C4-2B (cell line): ENCODE results near the gene NDFIP2.

Experiments used
- H3K27ac ChIP-seq: fragments of 450-650 bp; 2 replicates; pipeline ENCODE4 v1.5.1; 2017
- ZFX ChIP-seq: fragments of 450-650 bp; IDR thresholded peaks from 2 replicates; pipeline ENCODE4 v1.6.1; 2017
- TF ChIP-seq, protein P1 (sequence below): fragments of 450-650 bp; conservative IDR thresholded peaks from 2 replicates; pipeline ENCODE4 v1.5.1; 2017; ENCODE audit warnings: mild to moderate bottlenecking

The NDFIP2 gene

DNA sequence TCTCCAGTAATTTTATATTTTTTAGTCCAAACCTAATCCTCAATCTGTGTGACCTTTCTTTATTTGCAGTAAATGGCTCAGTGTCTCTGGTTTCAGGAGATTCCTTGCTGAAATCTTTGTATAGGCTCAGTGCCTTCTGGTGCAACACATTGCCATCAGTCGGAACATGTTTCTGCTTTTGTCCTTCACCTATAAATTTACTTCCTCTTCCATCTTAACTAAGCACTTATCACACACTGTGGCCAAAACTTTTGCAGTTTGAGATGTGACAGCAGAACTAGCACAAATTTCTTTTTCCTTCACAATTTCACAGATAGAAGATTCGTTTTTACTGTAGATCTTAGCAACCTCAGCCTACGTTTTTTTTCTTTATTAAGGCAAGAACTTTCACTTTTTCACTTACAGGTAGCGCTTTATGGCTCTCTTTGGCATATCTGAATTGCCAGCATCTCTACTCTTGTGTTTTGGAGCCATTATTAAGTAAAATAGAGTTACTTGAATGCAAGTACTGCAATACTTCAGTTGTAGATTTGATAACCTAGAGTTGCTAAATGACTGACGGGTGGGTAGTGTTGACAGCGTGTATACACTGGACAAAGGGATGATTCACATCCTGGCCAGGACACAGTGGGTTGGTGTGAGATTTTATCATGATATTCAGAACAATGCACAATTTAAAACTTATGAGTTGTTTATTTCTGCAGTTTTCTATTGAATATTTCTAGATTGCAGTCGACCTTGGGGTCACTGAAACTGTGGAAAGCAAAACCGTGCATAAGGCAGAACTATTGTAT lies 44.3 kb downstream of the NDFIP2 start:
- TF ChIP-seq, protein P1, sequence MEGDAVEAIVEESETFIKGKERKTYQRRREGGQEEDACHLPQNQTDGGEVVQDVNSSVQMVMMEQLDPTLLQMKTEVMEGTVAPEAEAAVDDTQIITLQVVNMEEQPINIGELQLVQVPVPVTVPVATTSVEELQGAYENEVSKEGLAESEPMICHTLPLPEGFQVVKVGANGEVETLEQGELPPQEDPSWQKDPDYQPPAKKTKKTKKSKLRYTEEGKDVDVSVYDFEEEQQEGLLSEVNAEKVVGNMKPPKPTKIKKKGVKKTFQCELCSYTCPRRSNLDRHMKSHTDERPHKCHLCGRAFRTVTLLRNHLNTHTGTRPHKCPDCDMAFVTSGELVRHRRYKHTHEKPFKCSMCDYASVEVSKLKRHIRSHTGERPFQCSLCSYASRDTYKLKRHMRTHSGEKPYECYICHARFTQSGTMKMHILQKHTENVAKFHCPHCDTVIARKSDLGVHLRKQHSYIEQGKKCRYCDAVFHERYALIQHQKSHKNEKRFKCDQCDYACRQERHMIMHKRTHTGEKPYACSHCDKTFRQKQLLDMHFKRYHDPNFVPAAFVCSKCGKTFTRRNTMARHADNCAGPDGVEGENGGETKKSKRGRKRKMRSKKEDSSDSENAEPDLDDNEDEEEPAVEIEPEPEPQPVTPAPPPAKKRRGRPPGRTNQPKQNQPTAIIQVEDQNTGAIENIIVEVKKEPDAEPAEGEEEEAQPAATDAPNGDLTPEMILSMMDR: no peak
- no peak for TF ChIP-seq ZFX
- no peak overlapping the region for H3K27ac ChIP-seq

DNA sequence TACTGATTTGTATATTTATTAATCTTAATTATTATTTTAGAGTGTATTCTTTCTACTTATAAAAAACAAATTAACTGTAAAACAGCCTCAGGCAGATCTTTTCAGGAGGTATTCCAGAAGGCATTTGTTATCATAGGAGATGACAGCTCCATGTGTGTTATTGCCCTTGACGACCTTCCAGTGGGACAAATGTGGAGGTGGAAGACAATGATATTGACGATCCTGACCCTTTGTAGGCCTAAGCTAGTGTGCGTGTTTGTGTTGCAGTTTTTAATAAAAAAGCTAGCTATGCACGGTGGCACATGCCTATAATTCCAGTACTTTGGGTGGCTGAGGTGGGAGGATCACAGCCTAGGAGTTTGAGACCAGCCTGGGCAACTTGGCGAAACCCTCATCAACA lies 46.7 kb downstream of the NDFIP2 start:
- no peak overlapping the region for H3K27ac ChIP-seq

DNA sequence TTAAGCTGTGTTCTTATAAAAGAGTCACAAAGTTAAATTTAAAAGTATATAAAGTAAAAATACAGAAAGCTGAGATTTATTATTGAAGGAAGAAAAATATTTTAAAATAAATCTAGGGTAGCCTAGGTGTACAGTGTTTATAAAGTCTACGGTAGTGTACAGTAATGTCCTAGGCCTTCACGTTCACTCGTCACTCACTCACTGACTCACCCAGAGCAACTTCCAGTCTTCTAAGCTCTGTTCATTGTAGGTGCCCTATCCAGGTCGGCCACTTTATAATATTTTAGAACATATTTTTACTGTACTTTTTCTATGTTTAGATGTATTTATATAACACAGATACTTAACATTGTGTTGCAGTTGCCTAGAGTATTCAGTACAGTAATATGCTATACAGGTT lies 47.4 kb downstream of the NDFIP2 start:
- no peak for TF ChIP-seq ZFX
- TF ChIP-seq, protein P1: no peak
- no peak overlapping the region for H3K27ac ChIP-seq

More for the DNA sequence above, 46.7 kb downstream of the NDFIP2 start:
- TF ChIP-seq ZFX: no peak
- TF ChIP-seq, protein P1: no peak

DNA sequence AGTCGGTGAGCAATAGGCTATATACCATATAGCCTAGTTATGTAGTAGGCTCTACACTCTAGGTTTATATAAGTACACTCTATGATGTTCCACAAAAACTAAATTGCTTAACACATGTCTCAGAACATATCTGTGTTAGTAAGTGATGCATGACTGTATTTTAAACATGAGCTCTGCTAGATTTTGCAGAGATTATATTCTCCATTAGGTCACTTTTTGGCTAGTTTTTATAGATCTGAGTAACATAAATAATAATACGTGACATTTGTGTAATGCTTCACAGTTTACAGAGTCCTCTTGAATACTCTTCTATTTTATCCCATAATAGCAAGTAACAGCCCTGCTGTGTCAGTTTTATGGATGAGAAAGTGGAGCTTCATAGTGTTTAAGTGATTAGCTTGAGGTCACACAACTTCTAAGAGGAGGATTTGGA lies 47.8 kb downstream of the NDFIP2 start:
- TF ChIP-seq, protein P1: no peak
- H3K27ac ChIP-seq: no peak overlapping the region

DNA sequence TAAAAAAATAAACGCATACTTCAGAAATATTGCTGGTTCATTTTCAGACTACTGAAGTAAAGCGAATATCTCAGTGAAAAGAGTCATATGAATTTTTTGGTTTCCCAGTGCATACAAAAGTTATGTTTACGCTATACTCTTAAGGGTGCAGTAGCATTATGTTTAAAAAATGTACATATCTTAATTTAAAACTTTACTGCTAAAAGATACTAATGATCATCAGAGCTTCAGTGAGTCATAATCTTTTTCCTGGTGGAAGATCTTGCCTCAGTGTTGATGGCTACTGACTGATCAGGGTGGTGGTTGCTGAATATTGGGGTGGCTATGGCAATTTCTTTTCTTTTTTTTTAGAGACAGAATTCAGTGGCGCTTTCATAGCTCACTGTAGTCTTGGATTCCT lies 48.9 kb downstream of the NDFIP2 start:
- TF ChIP-seq ZFX: no peak
- TF ChIP-seq, protein P1: no peak
- no peak overlapping the region for H3K27ac ChIP-seq

DNA sequence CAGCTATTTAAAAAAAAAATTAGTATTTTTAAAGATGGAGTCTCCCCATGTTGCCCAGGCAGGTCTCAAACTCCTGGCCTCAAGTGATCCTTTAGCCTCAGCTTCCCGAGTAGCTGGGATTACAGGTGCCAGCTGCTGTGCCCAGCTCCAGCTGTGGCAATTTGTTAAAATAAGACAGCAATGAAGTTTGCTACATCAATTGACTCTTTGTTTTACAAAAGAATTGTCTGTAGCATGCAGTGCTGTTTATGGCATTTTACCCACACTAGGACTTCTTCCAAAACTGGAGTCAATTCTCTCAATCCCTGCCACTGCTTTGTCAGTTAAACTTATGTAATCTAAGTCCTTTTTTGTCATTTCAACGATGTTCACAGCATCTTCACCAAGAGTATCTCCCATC lies 49.3 kb downstream of the NDFIP2 start:
- TF ChIP-seq, protein P1: no peak
- no peak for TF ChIP-seq ZFX
- no peak overlapping the region for H3K27ac ChIP-seq

DNA sequence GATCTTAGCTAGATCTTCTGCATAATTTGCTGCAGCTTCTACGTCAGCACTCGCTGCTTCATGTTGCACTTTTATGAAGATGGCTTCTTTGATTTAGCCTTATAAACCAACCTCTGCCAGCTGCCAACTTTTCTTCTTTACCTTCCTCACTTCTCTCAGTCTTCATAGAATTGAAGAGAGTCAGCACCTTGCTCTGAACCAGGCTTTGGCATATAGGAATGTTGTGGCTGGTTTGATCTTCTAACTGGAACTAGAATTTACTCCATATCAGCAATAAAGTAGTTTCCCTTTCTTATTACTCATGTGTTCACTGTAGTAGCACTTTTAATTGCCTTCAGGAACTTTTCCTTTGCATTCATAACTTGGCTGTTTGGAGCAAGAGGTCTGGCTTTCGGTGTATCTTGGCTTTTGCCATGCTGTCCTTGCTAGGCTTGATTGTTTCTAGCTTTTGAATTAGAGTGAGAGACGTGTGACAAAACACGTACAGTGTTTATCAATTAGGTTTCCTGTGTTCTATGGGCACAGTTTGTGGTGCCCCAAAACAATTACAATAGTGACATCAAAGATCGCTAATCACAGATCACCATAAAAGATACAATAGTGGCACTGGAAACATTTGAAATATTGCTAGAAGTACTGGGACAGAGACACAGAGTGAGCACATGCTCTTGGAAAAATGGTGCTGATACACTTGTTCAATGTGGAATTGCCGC lies 50.7 kb downstream of the NDFIP2 start:
- no peak overlapping the region for H3K27ac ChIP-seq
- no peak for TF ChIP-seq ZFX
- TF ChIP-seq, protein P1: no peak
